CD1c-positive myeloid dendritic cell (primary cell): ENCODE results near the gene CCDC185.

Source experiments
- DNase-seq: peaks from one replicate; pipeline ENCODE4 v3.0.0-alpha.2; 2016; ENCODE audit errors: extremely low spot score

Gene CCDC185

GRCh38 chr1:223430236-223430635 is 37.0 kb downstream of the CCDC185 start:
- DNase-seq, result no peak

GRCh38 chr1:223437151-223437550 is 43.9 kb downstream of the CCDC185 start:
- DNase-seq, result no peak

GRCh38 chr1:223443397-223443796 is 50.2 kb downstream of the CCDC185 start:
- no peak for DNase-seq

GRCh38 chr1:223444411-223444810 is 51.2 kb downstream of the CCDC185 start:
- DNase-seq, result no peak
